Omental fat pad (tissue), 4 donors: ENCODE data around the gene RAB40B. TPM values are rescaled to one million over a fixed set of nuclear protein-coding genes. Genes with fewer than 3 reads are reported as not detected.
"Not testable (repeated sequence)": the region's sequence is repeated elsewhere in the genome, so short reads cannot be mapped to it uniquely, and the experiment has no call there.

Source experiments
- ATAC-seq: fragments of 150-250 bp; one replicate; pipeline ENCODE4 v1.9.1; 2016; ENCODE audit warnings: mild to moderate bottlenecking, moderate library complexity; ENCODE audit not compliant: low FRiP score
- DNase-seq: peaks from one replicate; pipeline ENCODE4 v3.0.0-alpha.2; 2019; ENCODE audit warnings: low spot score
- total RNA-seq, 4 donors: library from RNA; depleted of rRNA; stranded (reverse); fragments of >200 nt; gene quantifications; one replicate each; pipeline ENCODE4 v1.1.0, GENCODE V29; 2016
- TF ChIP-seq, protein P1 (sequence below), 3 donors: fragments of 450-650 bp; IDR thresholded peaks; one replicate each; pipeline ENCODE4 v1.5.1; 2016 to 2017; ENCODE audit warnings: antibody characterized with exemption in 3 of 3, mild to moderate bottlenecking in 3 of 3, moderate library complexity in 2 of 3

Gene RAB40B
- total RNA-seq, 4 donors from 2014 or later, result 8.0 to 12.3 (median 9.6) TPM

GRCh38 chr17:82659886-82660285 lies 38.6 kb downstream of the RAB40B start:
- ATAC-seq (no peak), DNase-seq (no peak)
- TF ChIP-seq, protein P1, sequence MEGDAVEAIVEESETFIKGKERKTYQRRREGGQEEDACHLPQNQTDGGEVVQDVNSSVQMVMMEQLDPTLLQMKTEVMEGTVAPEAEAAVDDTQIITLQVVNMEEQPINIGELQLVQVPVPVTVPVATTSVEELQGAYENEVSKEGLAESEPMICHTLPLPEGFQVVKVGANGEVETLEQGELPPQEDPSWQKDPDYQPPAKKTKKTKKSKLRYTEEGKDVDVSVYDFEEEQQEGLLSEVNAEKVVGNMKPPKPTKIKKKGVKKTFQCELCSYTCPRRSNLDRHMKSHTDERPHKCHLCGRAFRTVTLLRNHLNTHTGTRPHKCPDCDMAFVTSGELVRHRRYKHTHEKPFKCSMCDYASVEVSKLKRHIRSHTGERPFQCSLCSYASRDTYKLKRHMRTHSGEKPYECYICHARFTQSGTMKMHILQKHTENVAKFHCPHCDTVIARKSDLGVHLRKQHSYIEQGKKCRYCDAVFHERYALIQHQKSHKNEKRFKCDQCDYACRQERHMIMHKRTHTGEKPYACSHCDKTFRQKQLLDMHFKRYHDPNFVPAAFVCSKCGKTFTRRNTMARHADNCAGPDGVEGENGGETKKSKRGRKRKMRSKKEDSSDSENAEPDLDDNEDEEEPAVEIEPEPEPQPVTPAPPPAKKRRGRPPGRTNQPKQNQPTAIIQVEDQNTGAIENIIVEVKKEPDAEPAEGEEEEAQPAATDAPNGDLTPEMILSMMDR (IDR thresholded peaks at IDR 0.05), result no peak

- DNase-seq (no peak), ATAC-seq (no peak)
- TF ChIP-seq, protein P1 (IDR thresholded peaks at IDR 0.05), result no peak
Observed at GRCh38 chr17:82658796-82659452, 39.6 kb downstream of the RAB40B start.

DNA sequence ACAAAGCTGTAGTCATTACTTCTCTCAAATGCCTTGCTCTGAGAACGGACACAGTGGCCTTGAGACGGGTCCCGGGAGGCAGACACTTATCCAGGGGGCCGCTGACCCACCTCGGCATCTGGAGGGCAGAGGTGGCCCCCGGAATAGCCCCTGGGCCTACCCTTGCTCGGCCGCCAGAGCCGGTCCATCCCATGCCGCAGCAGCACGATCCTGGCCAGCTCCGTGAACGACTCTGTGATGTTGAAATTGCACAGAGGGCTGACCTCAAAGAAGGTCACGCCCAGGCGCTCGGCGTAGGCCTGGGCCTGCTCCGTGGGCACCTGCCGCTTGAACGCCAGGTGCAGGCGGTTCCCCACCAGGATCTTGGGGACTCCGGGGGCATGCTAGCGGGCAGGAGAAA lies 40.2 kb downstream of the RAB40B start:
- no peak for DNase-seq
- TF ChIP-seq, protein P1 (IDR thresholded peaks at IDR 0.05), result no peak
- ATAC-seq, result no peak

- DNase-seq (no peak), ATAC-seq (no peak)
- TF ChIP-seq, protein P1 (IDR thresholded peaks at IDR 0.05), result no peak
Observed at GRCh38 chr17:82657926-82658325, 40.6 kb downstream of the RAB40B start.

GRCh38 chr17:82656266-82656665 lies 42.2 kb downstream of the RAB40B start:
- DNase-seq, result no peak
- ATAC-seq, result no peak
- TF ChIP-seq, protein P1 (IDR thresholded peaks at IDR 0.05), result no peak

DNA sequence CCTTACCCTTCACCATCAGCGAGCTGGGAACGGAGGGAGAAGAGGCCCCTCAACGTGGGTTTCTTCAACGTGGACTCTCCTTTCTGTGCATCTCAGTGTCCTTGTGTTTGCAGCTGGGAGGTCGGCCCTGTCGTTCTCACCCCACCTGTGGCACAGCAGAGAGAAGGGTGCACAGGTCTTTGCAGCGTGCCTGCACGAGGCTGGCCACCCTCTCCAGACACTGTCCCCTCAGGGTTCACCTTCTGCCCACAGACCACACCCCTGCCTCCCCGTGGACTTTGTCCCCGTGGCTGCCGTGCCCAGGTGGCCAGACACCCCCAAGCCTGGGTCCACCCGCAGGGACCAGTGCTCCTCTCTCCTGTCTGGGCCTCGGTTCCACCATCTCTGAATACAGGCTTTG lies 43.0 kb downstream of the RAB40B start:
- TF ChIP-seq, protein P1 (IDR thresholded peaks at IDR 0.05), result no peak
- ATAC-seq, result no peak

DNA sequence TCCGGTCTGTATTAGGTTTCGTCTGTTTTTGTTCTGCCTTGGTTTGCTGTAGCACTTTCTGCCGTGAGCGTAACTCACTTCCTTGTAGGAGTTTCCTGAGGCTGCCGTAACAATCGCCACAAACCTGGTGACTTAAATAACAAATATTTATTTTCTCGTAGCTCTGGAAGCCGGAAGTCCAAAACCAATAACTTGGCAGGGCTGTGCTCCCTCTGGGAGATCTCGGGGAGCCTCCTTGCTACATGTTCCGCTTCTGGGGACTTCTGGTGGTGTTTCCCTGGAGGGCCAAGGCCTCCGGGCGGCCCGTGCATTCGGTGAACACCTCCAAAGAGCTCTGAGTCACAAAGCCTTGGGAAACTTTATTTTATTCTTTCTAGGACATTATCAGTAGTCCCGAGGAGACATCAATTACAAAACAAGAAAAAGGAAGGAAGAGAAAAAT lies 43.4 kb downstream of the RAB40B start:
- TF ChIP-seq, protein P1 (IDR thresholded peaks at IDR 0.05), result no peak
- DNase-seq, result no peak
- ATAC-seq, result no peak

More for the DNA sequence above, 43.0 kb downstream of the RAB40B start:
- DNase-seq, result no peak

- ATAC-seq, DNase-seq: not testable (repeated sequence)
Observed at GRCh38 chr17:82654611-82655010, 43.9 kb downstream of the RAB40B start.
